ENCODE data around the gene ZNF506. TPM values are rescaled to one million over a fixed set of nuclear protein-coding genes. Genes with fewer than 3 reads are reported as not detected.
"Not testable (repeated sequence)": the region's sequence is repeated elsewhere in the genome, so short reads cannot be mapped to it uniquely, and the experiment has no call there.

ZNF506 gene
- total and polyA plus RNA-seq, 7 experiments from 2014 or later, result 20.4 to 93.9 (median 44.8) TPM

GRCh38 chr19:19776206-19777008, 45.1 kb downstream of the ZNF506 start:
- intact Hi-C loops (cut with micrococcal nuclease), result loop anchor here (1.0 to 10.0 kb wide), 21 partner anchors 41 to 1244 kb away; partner anchors contain the start of genes ATP13A1 (in 2 of the 2), ZNF101 (in 2 of the 2), ZNF14 (in 2 of the 2) and ZNF430 (in 2 of the 2)
- H3K36me3 ChIP-seq (ENCODE audit: control insufficient read depth in 2 of 3, insufficient read depth in 3 of 3, low read length in 3 of 3), result no peaks in the 10 kb centered on the region
- H3K4me1 ChIP-seq (ENCODE audit: control insufficient read depth in 2 of 2, insufficient read depth in 2 of 2, low read length in 2 of 2), result peaks cover 11 to 20% of the 10 kb centered on the region in 2 donors
- peak; percentile 79 to 95 (median 91) for DNase-seq
- ATAC-seq, result peak; percentile 100
- peaks cover 7 to 46% (median 29%) of the 10 kb centered on the region in 5 donors for H3K36me3 Mint-ChIP-seq
- H3K4me3 Mint-ChIP-seq, result peak overlapping the region; percentile 91 to 100 (median 98)
- H3K27ac Mint-ChIP-seq, result peak overlapping the region; percentile 88 to 99 (median 97)
- H3K9me3 Mint-ChIP-seq, result peaks cover 0 to 28% (median 4%) of the 10 kb centered on the region in 11 donors
- CTCF ChIA-PET, result interaction anchor here (0.6 to 2.2 kb wide), 2 partner anchors 44 to 1579 kb away, joined by 4 to 9 read pairs; partner anchors contain the start of gene ZNF14
- H3K9me3 ChIP-seq (ENCODE audit: control insufficient read depth in 2 of 3, low read length in 3 of 3), result no peaks in the 10 kb centered on the region
- POLR2A ChIA-PET, result interaction anchor here (0.6 to 3.7 kb wide), 35 partner anchors 10 to 1793 kb away, joined by 3 to 48 read pairs (median 4); partner anchors contain the start of genes GMIP, LPAR2, ZNF101 and ZNF14
- H3K4me1 Mint-ChIP-seq, result peaks cover 25 to 66% (median 54%) of the 10 kb centered on the region in 7 donors
- no peaks in the 10 kb centered on the region for H3K27me3 Mint-ChIP-seq
- H3K27me3 ChIP-seq (ENCODE audit: control insufficient read depth in 2 of 2, insufficient read depth in 2 of 2, low read length in 2 of 2), result no peaks in the 10 kb centered on the region
- peak overlapping the region; percentile 84 for H3K27ac ChIP-seq (ENCODE audit: low read depth, low read length)
- peak overlapping the region; percentile 91 for H3K4me3 ChIP-seq (ENCODE audit: low read length)

- H3K4me3 Mint-ChIP-seq, result peak overlapping the region; percentile 91 to 100 (median 98)
- H3K27ac Mint-ChIP-seq, result peak overlapping the region; percentile 88 to 99 (median 97)
- H3K9me3 ChIP-seq (ENCODE audit: control insufficient read depth in 2 of 3, low read length in 3 of 3), result no peaks in the 10 kb centered on the region
- no peaks in the 10 kb centered on the region for H3K36me3 ChIP-seq (ENCODE audit: control insufficient read depth in 2 of 3, insufficient read depth in 3 of 3, low read length in 3 of 3)
- ATAC-seq (peak; percentile 14), DNase-seq (no peak)
- CTCF ChIA-PET, result interaction anchor here (2.2 kb wide), 1 partner anchor 43 kb away, joined by 9 read pairs; the partner anchor contains the start of gene ZNF14
- POLR2A ChIA-PET, result interaction anchor here (0.6 to 3.7 kb wide), 28 partner anchors 13 to 390 kb away, joined by 3 to 48 read pairs (median 5); partner anchors contain the start of genes GMIP, LPAR2, ZNF101 and ZNF14
- peaks cover 25 to 67% (median 54%) of the 10 kb centered on the region in 7 donors for H3K4me1 Mint-ChIP-seq
- H3K4me1 ChIP-seq (ENCODE audit: control insufficient read depth in 2 of 2, insufficient read depth in 2 of 2, low read length in 2 of 2), result peaks cover 11 to 20% of the 10 kb centered on the region in 2 donors
- H3K4me3 ChIP-seq (ENCODE audit: low read length), result peak overlapping the region; percentile 91
- no peaks in the 10 kb centered on the region for H3K27me3 ChIP-seq (ENCODE audit: control insufficient read depth in 2 of 2, insufficient read depth in 2 of 2, low read length in 2 of 2)
- peaks cover 7 to 45% (median 29%) of the 10 kb centered on the region in 5 donors for H3K36me3 Mint-ChIP-seq
- intact Hi-C loops (cut with micrococcal nuclease), result loop anchor here (1.0 to 10.0 kb wide), 21 partner anchors 41 to 1245 kb away; partner anchors contain the start of genes ATP13A1 (in 2 of the 2), ZNF101 (in 2 of the 2), ZNF14 (in 2 of the 2) and ZNF430 (in 2 of the 2)
- H3K27ac ChIP-seq (ENCODE audit: low read depth, low read length), result peak overlapping the region; percentile 84
- H3K9me3 Mint-ChIP-seq, result peaks cover 0 to 27% (median 4%) of the 10 kb centered on the region in 11 donors
- H3K27me3 Mint-ChIP-seq, result no peaks in the 10 kb centered on the region
These were observed 45.7 kb downstream of the ZNF506 start for GRCh38 chr19:19775891-19776205.

- ATAC-seq (no peak), DNase-seq (no peak)
- H3K4me1 Mint-ChIP-seq, result peaks cover 22 to 60% (median 52%) of the 10 kb centered on the region in 7 donors
- Histone ChIP-seq H3K27me3 (ENCODE audit: control insufficient read depth in 2 of 2, insufficient read depth in 2 of 2, low read length in 2 of 2) (no peaks in the 10 kb centered on the region), H3K4me1 (ENCODE audit: control insufficient read depth in 2 of 2, insufficient read depth in 2 of 2, low read length in 2 of 2) (peaks cover 11 to 20% of the 10 kb centered on the region in 2 donors), H3K36me3 (ENCODE audit: control insufficient read depth in 2 of 3, insufficient read depth in 3 of 3, low read length in 3 of 3) (no peaks in the 10 kb centered on the region), H3K4me3 (ENCODE audit: low read length) (no peak overlapping the region), H3K27ac (ENCODE audit: low read depth, low read length) (no peak overlapping the region), H3K9me3 (ENCODE audit: control insufficient read depth in 2 of 3, low read length in 3 of 3) (no peaks in the 10 kb centered on the region)
- H3K4me3 Mint-ChIP-seq, result peak overlapping the region; percentile 11 to 96 (median 48)
- H3K36me3 Mint-ChIP-seq, result peaks cover 7 to 38% (median 20%) of the 10 kb centered on the region in 5 donors
- H3K27me3 Mint-ChIP-seq, result no peaks in the 10 kb centered on the region
- ChIA-PET CTCF (interaction anchor here (0.9 kb wide), 1 partner anchor 97 kb away, joined by 3 read pairs; no protein-coding TSS in a partner anchor), POLR2A (interaction anchor here (0.8 to 3.7 kb wide), 2 partner anchors 47 to 106 kb away, joined by 3 to 46 read pairs; partner anchors contain the start of genes ZNF101 and ZNF506)
- intact Hi-C loops (cut with micrococcal nuclease), result loop anchor here in 1 of 2 donors (5.0 to 10.0 kb wide), 4 partner anchors 280 to 637 kb away; partner anchors contain the start of genes BORCS8, RFXANK, TMEM161A and ZNF90
- peak overlapping the region in 3 of 9 donors; percentile 3 to 51 (median 26) for H3K27ac Mint-ChIP-seq
- H3K9me3 Mint-ChIP-seq, result peaks cover 0 to 20% (median 2%) of the 10 kb centered on the region in 11 donors
These were observed 47.1 kb downstream of the ZNF506 start for GRCh38 chr19:19774354-19775033.

GRCh38 chr19:19771963-19772362, 49.6 kb downstream of the ZNF506 start:
- H3K27ac ChIP-seq (ENCODE audit: low read depth, low read length); H3K4me3 ChIP-seq (ENCODE audit: low read length); POLR2A ChIA-PET; H3K27me3 ChIP-seq (ENCODE audit: control insufficient read depth in 2 of 2, insufficient read depth in 2 of 2, low read length in 2 of 2); H3K36me3 ChIP-seq (ENCODE audit: control insufficient read depth in 2 of 3, insufficient read depth in 3 of 3, low read length in 3 of 3); H3K4me3 Mint-ChIP-seq; ATAC-seq; H3K27me3 Mint-ChIP-seq; DNase-seq; CTCF ChIA-PET; H3K9me3 ChIP-seq (ENCODE audit: control insufficient read depth in 2 of 3, low read length in 3 of 3): not testable (repeated sequence)
- Mint-ChIP-seq H3K27ac (peak overlapping the region in 1 of 9 donors; percentile 45), H3K36me3 (peaks cover 0 to 17% (median 12%) of the 10 kb centered on the region in 5 donors), H3K4me1 (peaks cover 6 to 37% (median 27%) of the 10 kb centered on the region in 7 donors), H3K9me3 (peaks cover 0 to 16% (median 0%) of the 10 kb centered on the region in 11 donors)
- peaks cover 2 to 10% of the 10 kb centered on the region in 2 donors for H3K4me1 ChIP-seq (ENCODE audit: control insufficient read depth in 2 of 2, insufficient read depth in 2 of 2, low read length in 2 of 2)
- intact Hi-C loops (cut with micrococcal nuclease), result loop anchor here in 1 of 2 donors (10.0 kb wide), 1 partner anchor 283 kb away; no protein-coding TSS in a partner anchor

GRCh38 chr19:19769971-19770370, 51.6 kb downstream of the ZNF506 start:
- H3K4me3 ChIP-seq (ENCODE audit: low read length); CTCF ChIA-PET; DNase-seq; H3K27ac Mint-ChIP-seq; H3K27me3 Mint-ChIP-seq; H3K27ac ChIP-seq (ENCODE audit: low read depth, low read length); ATAC-seq; H3K9me3 ChIP-seq (ENCODE audit: control insufficient read depth in 2 of 3, low read length in 3 of 3); POLR2A ChIA-PET; H3K27me3 ChIP-seq (ENCODE audit: control insufficient read depth in 2 of 2, insufficient read depth in 2 of 2, low read length in 2 of 2); H3K4me3 Mint-ChIP-seq; H3K36me3 ChIP-seq (ENCODE audit: control insufficient read depth in 2 of 3, insufficient read depth in 3 of 3, low read length in 3 of 3); H3K4me1 ChIP-seq (ENCODE audit: control insufficient read depth in 2 of 2, insufficient read depth in 2 of 2, low read length in 2 of 2): not testable (repeated sequence)
- Mint-ChIP-seq H3K36me3 (peaks cover 0 to 13% (median 12%) of the 10 kb centered on the region in 5 donors), H3K9me3 (peaks cover 0 to 24% (median 0%) of the 10 kb centered on the region in 11 donors), H3K4me1 (peaks cover 0 to 22% (median 13%) of the 10 kb centered on the region in 7 donors)
- intact Hi-C loops (cut with micrococcal nuclease), result loop anchor here in 1 of 2 donors (10.0 kb wide), 1 partner anchor 285 kb away; no protein-coding TSS in a partner anchor

- H3K4me1 ChIP-seq (ENCODE audit: control insufficient read depth in 2 of 2, insufficient read depth in 2 of 2, low read length in 2 of 2), result no peaks in the 10 kb centered on the region
- H3K27me3 ChIP-seq (ENCODE audit: control insufficient read depth in 2 of 2, insufficient read depth in 2 of 2, low read length in 2 of 2), result no peaks in the 10 kb centered on the region
- POLR2A ChIA-PET, result interaction anchor here (1.2 to 1.3 kb wide), 2 partner anchors 18 to 200 kb away, joined by 3 to 4 read pairs; no protein-coding TSS in a partner anchor
- no peak for ATAC-seq
- H3K4me3 ChIP-seq (ENCODE audit: low read length), result no peak overlapping the region
- H3K36me3 ChIP-seq (ENCODE audit: control insufficient read depth in 2 of 3, insufficient read depth in 3 of 3, low read length in 3 of 3), result no peaks in the 10 kb centered on the region
- no peak overlapping the region for H3K27ac ChIP-seq (ENCODE audit: low read depth, low read length)
- CTCF ChIA-PET, result no interaction called here
- H3K27me3 Mint-ChIP-seq, result no peaks in the 10 kb centered on the region
- H3K27ac Mint-ChIP-seq, result peak overlapping the region in 1 of 9 donors; percentile 9
- peaks cover 0 to 12% (median 0%) of the 10 kb centered on the region in 11 donors for H3K9me3 Mint-ChIP-seq
- peaks cover 0 to 20% (median 5%) of the 10 kb centered on the region in 5 donors for H3K36me3 Mint-ChIP-seq
- H3K4me1 Mint-ChIP-seq, result peaks cover 0 to 4% (median 0%) of the 10 kb centered on the region in 7 donors
- no peaks in the 10 kb centered on the region for H3K9me3 ChIP-seq (ENCODE audit: control insufficient read depth in 2 of 3, low read length in 3 of 3)
- H3K4me3 Mint-ChIP-seq, result no peak overlapping the region
- no peak for DNase-seq
- intact Hi-C loops (cut with micrococcal nuclease), result no loop called here
These were observed 63.4 kb downstream of the ZNF506 start for GRCh38 chr19:19758164-19758563.

Data from naive thymus-derived CD4-positive, alpha-beta T cell (primary cell).